ENCODE measurements around the gene TTYH3. TPM values are rescaled to one million over a fixed set of nuclear protein-coding genes. Genes with fewer than 3 reads are reported as not detected.
A peak's percentile ranks its signal among the peaks of the same experiment; 100 is the strongest.

Gene TTYH3
- total RNA-seq, 2 donors from 2014 or later = 7.0 to 11.1 TPM

- no peak for TF ChIP-seq CTCF (IDR thresholded peaks at IDR 0.05)
- H3K4me3 ChIP-seq = peak overlapping the region; percentile 12 to 43
- H3K36me3 ChIP-seq = no peaks in the 10 kb centered on the region
- no peaks in the 10 kb centered on the region for H3K9me3 ChIP-seq
- DNase-seq (ENCODE audit: low spot score) = peak; percentile 94
- H3K27me3 ChIP-seq = no peaks in the 10 kb centered on the region
- peaks cover 0 to 78% of the 10 kb centered on the region in 2 donors for H3K4me1 ChIP-seq
- peak overlapping the region; percentile 89 for H3K27ac ChIP-seq
These were observed 9.9 kb downstream of the TTYH3 start for GRCh38 chr7:2641406-2642393.

- H3K4me1 ChIP-seq = peaks cover 0 to 58% of the 10 kb centered on the region in 2 donors
- H3K27ac ChIP-seq = no peak overlapping the region
- DNase-seq (ENCODE audit: low spot score) = no peak
- H3K9me3 ChIP-seq = no peaks in the 10 kb centered on the region
- no peak for TF ChIP-seq CTCF (IDR thresholded peaks at IDR 0.05)
- peaks cover 17% of the 10 kb centered on the region for H3K36me3 ChIP-seq
- no peak overlapping the region for H3K4me3 ChIP-seq
- H3K27me3 ChIP-seq = no peaks in the 10 kb centered on the region
These were observed 11.8 kb downstream of the TTYH3 start for GRCh38 chr7:2643386-2644219.

GRCh38 chr7:2644220-2644561, 12.4 kb downstream of the TTYH3 start:
- no peak for TF ChIP-seq CTCF (IDR thresholded peaks at IDR 0.05)
- no peak overlapping the region for H3K4me3 ChIP-seq
- no peaks in the 10 kb centered on the region for H3K9me3 ChIP-seq
- H3K36me3 ChIP-seq = peaks cover 17% of the 10 kb centered on the region
- DNase-seq (ENCODE audit: low spot score) = no peak
- no peak overlapping the region for H3K27ac ChIP-seq
- no peaks in the 10 kb centered on the region for H3K27me3 ChIP-seq
- peaks cover 0 to 53% of the 10 kb centered on the region in 2 donors for H3K4me1 ChIP-seq

GRCh38 chr7:2644562-2645273, 12.9 kb downstream of the TTYH3 start:
- Histone ChIP-seq H3K36me3 (peaks cover 19% of the 10 kb centered on the region), H3K4me1 (peaks cover 0 to 47% of the 10 kb centered on the region in 2 donors), H3K9me3 (no peaks in the 10 kb centered on the region), H3K27ac (no peak overlapping the region), H3K27me3 (no peaks in the 10 kb centered on the region), H3K4me3 (no peak overlapping the region)
- no peak for TF ChIP-seq CTCF (IDR thresholded peaks at IDR 0.05)
- DNase-seq (ENCODE audit: low spot score) = no peak

- no peak for DNase-seq (ENCODE audit: low spot score)
- TF ChIP-seq CTCF (IDR thresholded peaks at IDR 0.05) = no peak
- Histone ChIP-seq H3K4me1 (peaks cover 0 to 41% of the 10 kb centered on the region in 2 donors), H3K27ac (no peak overlapping the region), H3K4me3 (no peak overlapping the region), H3K36me3 (peaks cover 22% of the 10 kb centered on the region), H3K27me3 (no peaks in the 10 kb centered on the region), H3K9me3 (no peaks in the 10 kb centered on the region)
These were observed 13.6 kb downstream of the TTYH3 start for GRCh38 chr7:2645274-2645868.
